OCI-LY1 (cell line): ENCODE measurements around the gene GFOD2.

Experiments used
- EZH2 ChIP-seq: fragments of 200-600 bp; sonication (generic), shearing (Covaris generic); IDR thresholded peaks from 2 replicates; pipeline ENCODE4 v1.8.0; 2017; ENCODE audit warnings: borderline replicate concordance, mixed run types, mild to moderate bottlenecking, antibody characterized with exemption, low read length, moderate library complexity, mixed read lengths
- TF ChIP-seq, protein P1 (sequence below): fragments of 200-600 bp; sonication (generic), shearing (Covaris generic); IDR thresholded peaks from 2 replicates; pipeline ENCODE4 v1.5.1; 2017; ENCODE audit warnings: mild to moderate bottlenecking, antibody characterized with exemption, low read length, moderate library complexity, mixed read lengths

DNA sequence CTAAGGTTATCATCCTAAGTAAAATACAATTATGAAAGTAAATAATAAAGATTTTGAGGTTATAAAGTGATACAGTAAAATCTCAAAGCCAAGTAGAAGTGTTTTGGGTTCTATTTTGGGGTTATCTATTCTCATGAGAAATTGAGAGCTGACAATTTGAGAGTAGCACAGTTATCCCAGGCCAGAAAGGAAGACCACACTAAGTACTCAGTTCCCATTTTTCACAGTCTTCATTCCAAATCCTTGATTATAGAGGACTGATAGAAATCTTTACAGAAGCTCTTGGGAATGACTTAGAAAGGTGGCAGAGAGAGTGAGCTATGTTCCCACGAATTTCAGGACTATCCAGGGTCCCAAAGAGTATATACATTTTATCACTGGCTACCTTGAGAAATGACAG is 4.6 kb downstream of the GFOD2 start:
- TF ChIP-seq, protein P1, sequence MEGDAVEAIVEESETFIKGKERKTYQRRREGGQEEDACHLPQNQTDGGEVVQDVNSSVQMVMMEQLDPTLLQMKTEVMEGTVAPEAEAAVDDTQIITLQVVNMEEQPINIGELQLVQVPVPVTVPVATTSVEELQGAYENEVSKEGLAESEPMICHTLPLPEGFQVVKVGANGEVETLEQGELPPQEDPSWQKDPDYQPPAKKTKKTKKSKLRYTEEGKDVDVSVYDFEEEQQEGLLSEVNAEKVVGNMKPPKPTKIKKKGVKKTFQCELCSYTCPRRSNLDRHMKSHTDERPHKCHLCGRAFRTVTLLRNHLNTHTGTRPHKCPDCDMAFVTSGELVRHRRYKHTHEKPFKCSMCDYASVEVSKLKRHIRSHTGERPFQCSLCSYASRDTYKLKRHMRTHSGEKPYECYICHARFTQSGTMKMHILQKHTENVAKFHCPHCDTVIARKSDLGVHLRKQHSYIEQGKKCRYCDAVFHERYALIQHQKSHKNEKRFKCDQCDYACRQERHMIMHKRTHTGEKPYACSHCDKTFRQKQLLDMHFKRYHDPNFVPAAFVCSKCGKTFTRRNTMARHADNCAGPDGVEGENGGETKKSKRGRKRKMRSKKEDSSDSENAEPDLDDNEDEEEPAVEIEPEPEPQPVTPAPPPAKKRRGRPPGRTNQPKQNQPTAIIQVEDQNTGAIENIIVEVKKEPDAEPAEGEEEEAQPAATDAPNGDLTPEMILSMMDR: no peak
- TF ChIP-seq EZH2: no peak
